SK-N-MC (cell line): ENCODE data around the gene SLC38A1.

Experiments
- EZH2 ChIP-seq: fragments of 200-600 bp; sonication (generic); IDR thresholded peaks from one replicate; pipeline ENCODE4 v1.6.1; 2017; ENCODE audit warnings: antibody characterized with exemption
- POLR2AphosphoS5 ChIP-seq: IDR thresholded peaks from 2 replicates; pipeline ENCODE4 v1.6.1; 2012; ENCODE audit warnings: mild to moderate bottlenecking, low read depth, low read length, borderline replicate concordance

DNA sequence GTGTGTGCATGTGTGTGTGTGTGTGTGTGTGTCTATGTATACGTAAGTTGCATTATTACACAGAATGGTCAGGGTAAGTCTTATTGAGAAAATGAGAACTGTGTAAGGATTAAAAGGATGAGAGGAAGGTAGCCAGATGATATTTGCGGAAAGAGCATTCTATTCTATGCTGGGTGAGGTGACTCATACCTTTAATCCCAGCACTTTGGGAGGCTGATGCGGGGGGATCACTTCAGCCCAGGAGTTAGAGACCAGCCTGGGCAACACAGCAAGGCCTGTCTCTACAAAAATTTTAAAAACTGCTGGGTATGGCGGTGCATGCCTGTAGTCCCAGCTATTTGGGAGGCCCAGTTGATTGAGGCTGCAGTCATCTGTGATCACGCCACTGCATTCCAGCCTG lies 103.7 kb downstream of the SLC38A1 start:
- TF ChIP-seq EZH2: no peak
- TF ChIP-seq POLR2AphosphoS5: no peak
